SU-DHL-6 (cell line): Measurements from ENCODE around the gene APBB1.

Source experiments
- EZH2phosphoT487 ChIP-seq: fragments of 200-600 bp; sonication (generic), shearing (Covaris generic); conservative IDR thresholded peaks from 2 replicates; pipeline ENCODE4 v1.6.1; 2018; ENCODE audit warnings: mild to moderate bottlenecking, antibody characterized with exemption, low read length, moderate library complexity, mixed read lengths
- TF ChIP-seq, protein P1 (sequence below): fragments of 200-600 bp; sonication (generic); IDR thresholded peaks from one replicate; pipeline ENCODE4 v1.5.1; 2017; ENCODE audit warnings: antibody characterized with exemption, mild to moderate bottlenecking, low read length, moderate library complexity; ENCODE audit not compliant: insufficient read depth, poor library complexity, severe bottlenecking

DNA sequence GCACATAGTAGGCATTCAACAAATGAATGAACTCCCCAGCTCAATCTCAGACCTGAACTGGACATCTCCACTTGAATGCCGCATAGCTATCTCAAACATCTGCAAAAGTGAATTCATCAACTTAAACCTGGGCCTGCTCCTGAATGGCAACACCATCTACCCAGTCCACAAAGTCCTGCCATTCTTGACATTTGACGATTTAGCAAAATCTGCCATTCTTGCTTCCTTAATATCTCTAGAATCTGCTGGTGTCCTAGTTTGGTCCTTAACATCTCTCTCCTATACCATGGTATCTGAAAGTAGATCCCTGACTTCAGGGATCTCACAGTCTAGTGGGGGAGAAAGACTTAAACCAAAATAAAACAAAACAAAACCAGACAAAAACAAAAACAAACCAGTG, 34.3 kb upstream of the APBB1 start:
- TF ChIP-seq, protein P1, sequence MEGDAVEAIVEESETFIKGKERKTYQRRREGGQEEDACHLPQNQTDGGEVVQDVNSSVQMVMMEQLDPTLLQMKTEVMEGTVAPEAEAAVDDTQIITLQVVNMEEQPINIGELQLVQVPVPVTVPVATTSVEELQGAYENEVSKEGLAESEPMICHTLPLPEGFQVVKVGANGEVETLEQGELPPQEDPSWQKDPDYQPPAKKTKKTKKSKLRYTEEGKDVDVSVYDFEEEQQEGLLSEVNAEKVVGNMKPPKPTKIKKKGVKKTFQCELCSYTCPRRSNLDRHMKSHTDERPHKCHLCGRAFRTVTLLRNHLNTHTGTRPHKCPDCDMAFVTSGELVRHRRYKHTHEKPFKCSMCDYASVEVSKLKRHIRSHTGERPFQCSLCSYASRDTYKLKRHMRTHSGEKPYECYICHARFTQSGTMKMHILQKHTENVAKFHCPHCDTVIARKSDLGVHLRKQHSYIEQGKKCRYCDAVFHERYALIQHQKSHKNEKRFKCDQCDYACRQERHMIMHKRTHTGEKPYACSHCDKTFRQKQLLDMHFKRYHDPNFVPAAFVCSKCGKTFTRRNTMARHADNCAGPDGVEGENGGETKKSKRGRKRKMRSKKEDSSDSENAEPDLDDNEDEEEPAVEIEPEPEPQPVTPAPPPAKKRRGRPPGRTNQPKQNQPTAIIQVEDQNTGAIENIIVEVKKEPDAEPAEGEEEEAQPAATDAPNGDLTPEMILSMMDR, result no peak
- no peak for TF ChIP-seq EZH2phosphoT487
